ENCODE measurements around the gene ADAMTS19.
"Not testable (repeated sequence)": the region's sequence is repeated elsewhere in the genome, so short reads cannot be mapped to it uniquely, and the experiment has no call there.

ADAMTS19 gene

GRCh38 chr5:129572060-129572459 lies 112.0 kb downstream of the ADAMTS19 start:
- DNase-seq (ENCODE audit: insufficient read length, low spot score) (no peak), FAIRE-seq (no peak)
- TF ChIP-seq POLR2A (IDR thresholded peaks at IDR 0.05; ENCODE audit: low read depth, low read length), result no peak

- not testable (repeated sequence) for DNase-seq (ENCODE audit: insufficient read length, low spot score)
Measured at GRCh38 chr5:129584496-129584895, 124.4 kb downstream of the ADAMTS19 start.

GRCh38 chr5:129591508-129592160 lies 131.5 kb downstream of the ADAMTS19 start:
- DNase-seq (ENCODE audit: insufficient read length, low spot score), result no peak
- FAIRE-seq, result no peak
- TF ChIP-seq POLR2A (IDR thresholded peaks at IDR 0.05; ENCODE audit: low read depth, low read length), result no peak

More at GRCh38 chr5:129584496-129584895, 124.4 kb downstream of the ADAMTS19 start:
- FAIRE-seq, result not testable (repeated sequence)

GRCh38 chr5:129593525-129593924 lies 133.4 kb downstream of the ADAMTS19 start:
- TF ChIP-seq POLR2A (IDR thresholded peaks at IDR 0.05; ENCODE audit: low read depth, low read length), result no peak
- DNase-seq (ENCODE audit: insufficient read length, low spot score) (no peak), FAIRE-seq (no peak)

- DNase-seq (ENCODE audit: insufficient read length, low spot score) (no peak), FAIRE-seq (no peak)
- TF ChIP-seq POLR2A (IDR thresholded peaks at IDR 0.05; ENCODE audit: low read depth, low read length), result no peak
Measured at GRCh38 chr5:129601576-129601975, 141.5 kb downstream of the ADAMTS19 start.

- TF ChIP-seq POLR2A (IDR thresholded peaks at IDR 0.05; ENCODE audit: low read depth, low read length), result no peak
- FAIRE-seq (no peak), DNase-seq (ENCODE audit: insufficient read length, low spot score) (no peak)
Measured at GRCh38 chr5:129608350-129608749, 148.3 kb downstream of the ADAMTS19 start.

- no peak for TF ChIP-seq POLR2A (IDR thresholded peaks at IDR 0.05; ENCODE audit: low read depth, low read length)
- no peak for DNase-seq (ENCODE audit: insufficient read length, low spot score)
- no peak for FAIRE-seq
Measured at GRCh38 chr5:129609710-129610109, 149.6 kb downstream of the ADAMTS19 start.

GRCh38 chr5:129616517-129616916 lies 156.4 kb downstream of the ADAMTS19 start:
- TF ChIP-seq POLR2A (IDR thresholded peaks at IDR 0.05; ENCODE audit: low read depth, low read length), result no peak
- DNase-seq (ENCODE audit: insufficient read length, low spot score) (no peak), FAIRE-seq (no peak)

- no peak for FAIRE-seq
- no peak for DNase-seq (ENCODE audit: insufficient read length, low spot score)
- TF ChIP-seq POLR2A (IDR thresholded peaks at IDR 0.05; ENCODE audit: low read depth, low read length), result no peak
Measured at GRCh38 chr5:129617206-129617605, 157.1 kb downstream of the ADAMTS19 start.

GRCh38 chr5:129619782-129620181 lies 159.7 kb downstream of the ADAMTS19 start:
- TF ChIP-seq POLR2A (IDR thresholded peaks at IDR 0.05; ENCODE audit: low read depth, low read length), result no peak
- DNase-seq (ENCODE audit: insufficient read length, low spot score), result no peak
- no peak for FAIRE-seq

GRCh38 chr5:129622531-129622930 lies 162.4 kb downstream of the ADAMTS19 start:
- no peak for DNase-seq (ENCODE audit: insufficient read length, low spot score)
- no peak for FAIRE-seq
- no peak for TF ChIP-seq POLR2A (IDR thresholded peaks at IDR 0.05; ENCODE audit: low read depth, low read length)

GRCh38 chr5:129629575-129629974 lies 169.5 kb downstream of the ADAMTS19 start:
- no peak for FAIRE-seq
- TF ChIP-seq POLR2A (IDR thresholded peaks at IDR 0.05; ENCODE audit: low read depth, low read length), result no peak
- no peak for DNase-seq (ENCODE audit: insufficient read length, low spot score)

- FAIRE-seq (no peak), DNase-seq (ENCODE audit: insufficient read length, low spot score) (no peak)
- TF ChIP-seq POLR2A (IDR thresholded peaks at IDR 0.05; ENCODE audit: low read depth, low read length), result no peak
Measured at GRCh38 chr5:129630101-129630500, 170.0 kb downstream of the ADAMTS19 start.

GRCh38 chr5:129631961-129632360 lies 171.9 kb downstream of the ADAMTS19 start:
- no peak for TF ChIP-seq POLR2A (IDR thresholded peaks at IDR 0.05; ENCODE audit: low read depth, low read length)
- DNase-seq (ENCODE audit: insufficient read length, low spot score) (no peak), FAIRE-seq (no peak)

GRCh38 chr5:129637501-129637900 lies 177.4 kb downstream of the ADAMTS19 start:
- FAIRE-seq; DNase-seq (ENCODE audit: insufficient read length, low spot score): not testable (repeated sequence)

- no peak for FAIRE-seq
- TF ChIP-seq POLR2A (IDR thresholded peaks at IDR 0.05; ENCODE audit: low read depth, low read length), result no peak
- DNase-seq (ENCODE audit: insufficient read length, low spot score), result no peak
Measured at GRCh38 chr5:129639331-129639730, 179.2 kb downstream of the ADAMTS19 start.
